NCI-H2227 (cell line): Measurements from ENCODE around the gene HYAL3.
"Not testable (repeated sequence)": the region's sequence is repeated elsewhere in the genome, so short reads cannot be mapped to it uniquely, and the experiment has no call there.

Experiments used
- DNase-seq: peaks from one replicate; lab custom pipeline; 2025; ENCODE audit not compliant: unreplicated experiment; lab: John Stamatoyannopoulos, UW

The HYAL3 gene

GRCh38 chr3:50271314-50271936, 27.8 kb downstream of the HYAL3 start:
- no peak for DNase-seq

DNA sequence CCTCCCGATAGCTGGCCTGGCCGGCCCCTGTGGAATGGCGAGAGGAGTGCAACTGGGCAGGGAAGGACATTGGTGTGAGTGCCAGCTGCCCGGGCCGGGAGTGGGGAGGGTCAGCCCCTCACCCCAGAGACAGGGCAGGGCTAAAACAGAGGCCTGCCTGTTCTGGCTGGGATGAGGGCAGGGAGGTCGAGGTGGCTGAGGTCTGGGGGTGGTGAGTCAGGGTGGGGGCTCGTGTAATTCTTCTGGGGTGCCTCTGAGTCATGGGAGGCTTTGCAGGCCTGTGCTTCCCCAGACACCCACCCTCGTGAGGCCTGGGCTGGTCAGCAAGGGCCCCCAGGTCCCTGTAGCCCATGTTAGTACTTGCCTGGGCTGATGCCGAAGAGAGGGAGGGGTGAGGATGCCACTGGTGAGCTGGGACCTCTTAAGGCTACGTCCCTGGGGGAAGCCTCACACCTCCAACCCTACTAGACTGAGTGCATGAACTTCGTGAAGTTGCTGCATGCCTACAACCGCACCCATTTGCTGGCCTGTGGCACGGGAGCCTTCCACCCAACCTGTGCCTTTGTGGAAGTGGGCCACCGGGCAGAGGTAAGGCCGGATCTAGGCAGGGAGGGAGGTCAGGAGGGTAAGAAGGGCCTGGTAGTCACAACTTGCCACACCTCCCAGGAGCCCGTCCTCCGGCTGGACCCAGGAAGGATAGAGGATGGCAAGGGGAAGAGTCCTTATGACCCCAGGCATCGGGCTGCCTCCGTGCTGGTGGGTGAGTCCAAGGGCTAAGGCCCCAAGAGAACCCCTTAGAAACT, 28.6 kb downstream of the HYAL3 start:
- no peak for DNase-seq

- DNase-seq = no peak
These were observed 29.2 kb downstream of the HYAL3 start for GRCh38 chr3:50269977-50270413.

DNA sequence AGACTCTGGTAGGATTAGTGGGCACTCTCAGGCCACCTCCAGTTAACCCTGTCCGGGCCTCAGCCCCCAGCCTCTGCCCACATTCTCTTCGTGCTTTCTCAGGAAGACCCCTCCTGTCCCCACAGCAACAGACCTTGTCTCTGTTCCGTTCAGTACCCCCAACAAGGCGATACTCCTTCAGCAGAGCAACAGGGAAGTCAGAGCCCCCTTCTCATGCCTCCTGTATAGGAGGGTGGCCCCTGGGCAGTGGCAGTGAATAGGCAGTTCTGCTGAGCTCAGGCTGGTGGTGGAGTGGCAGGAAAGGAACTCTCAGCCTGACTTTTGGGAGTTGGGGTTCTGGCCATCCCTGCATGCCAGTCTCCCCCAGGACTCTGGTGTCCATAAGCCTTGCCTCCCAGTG, 29.7 kb downstream of the HYAL3 start:
- DNase-seq = no peak

DNA sequence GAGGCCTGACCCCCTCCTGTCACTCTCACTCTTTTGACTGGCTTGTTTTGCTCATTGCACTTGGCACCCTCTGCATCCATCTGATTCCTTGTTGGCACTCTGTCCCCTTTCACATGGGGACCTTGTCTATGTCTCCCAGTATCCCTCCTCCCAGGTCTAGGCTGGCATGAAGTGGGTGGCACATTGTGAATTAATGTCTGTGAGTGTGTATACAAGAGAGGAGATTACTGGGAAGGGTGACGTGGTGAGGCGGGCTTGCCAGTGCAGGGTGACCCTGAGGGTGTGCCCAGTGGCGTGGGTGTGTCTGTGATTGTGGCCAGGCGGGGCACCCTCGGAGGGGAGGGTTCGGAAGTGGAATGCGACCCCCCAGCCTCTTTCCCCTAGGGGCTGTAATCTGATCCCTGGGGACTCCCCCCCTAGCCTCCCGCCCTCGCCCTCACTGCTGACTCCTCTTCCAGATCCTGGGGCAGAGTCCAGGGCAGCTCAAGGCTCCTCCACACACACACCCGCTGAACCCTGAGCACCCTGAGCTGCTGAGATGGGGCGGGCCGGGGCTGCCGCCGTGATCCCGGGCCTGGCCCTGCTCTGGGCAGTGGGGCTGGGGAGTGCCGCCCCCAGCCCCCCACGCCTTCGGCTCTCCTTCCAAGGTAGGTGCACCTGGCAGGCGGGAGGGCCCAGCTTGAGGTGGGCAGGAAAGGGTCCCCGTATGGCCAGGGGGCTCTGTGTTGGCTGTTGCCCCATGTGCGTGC, 30.3 kb downstream of the HYAL3 start, which contains the start of gene SEMA3B:
SEMA3B (plus strand) TSS at position 445 of the 749 bp plus-strand sequence; CDS start at position 539, 94 bp downstream.
- DNase-seq = no peak

- DNase-seq = no peak
These were observed 30.9 kb downstream of the HYAL3 start for GRCh38 chr3:50268276-50268675.

- peak; percentile 29 for DNase-seq
These were observed 31.8 kb downstream of the HYAL3 start for GRCh38 chr3:50267280-50267913.

DNA sequence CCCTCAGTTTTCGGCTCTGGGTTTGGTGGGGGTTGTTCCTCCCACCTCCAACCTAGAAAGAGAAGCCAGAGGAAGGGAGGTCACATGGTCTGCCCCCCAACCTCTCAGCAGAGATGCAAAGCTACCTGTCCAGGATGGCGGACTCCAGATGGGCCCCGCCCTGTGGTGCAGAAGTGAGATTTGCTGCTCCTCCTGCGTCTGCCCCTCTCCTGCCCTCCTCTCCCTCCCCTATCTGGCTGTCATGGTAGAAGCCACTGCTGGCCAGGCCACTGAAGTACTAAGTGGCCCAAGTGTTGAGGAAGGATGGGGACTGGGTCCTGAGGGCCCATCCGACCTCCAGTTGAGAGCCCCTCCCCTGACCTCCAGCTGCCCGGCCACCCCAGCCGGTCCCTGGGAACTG, 32.4 kb downstream of the HYAL3 start:
- DNase-seq = no peak

DNA sequence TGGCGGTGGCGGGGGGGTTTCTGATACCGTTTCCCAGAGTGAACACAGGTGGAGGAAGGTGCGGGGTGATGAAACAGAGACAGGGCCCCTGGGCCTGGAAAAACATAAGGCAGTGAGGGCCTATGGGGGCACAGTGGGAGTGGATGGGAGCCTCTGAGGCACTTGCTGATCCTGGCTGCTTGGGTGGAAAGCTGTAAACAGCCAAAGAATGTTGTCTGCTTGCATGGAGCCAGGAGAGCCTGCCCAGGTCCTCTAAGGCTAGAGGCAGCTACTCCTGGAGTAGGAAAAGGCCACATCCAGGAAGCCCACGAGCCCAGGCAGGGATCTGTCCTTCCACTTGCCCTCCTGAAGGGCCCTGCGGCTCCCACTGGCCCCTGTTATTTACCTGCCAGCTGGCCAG, 33.2 kb downstream of the HYAL3 start:
- DNase-seq = no peak

DNA sequence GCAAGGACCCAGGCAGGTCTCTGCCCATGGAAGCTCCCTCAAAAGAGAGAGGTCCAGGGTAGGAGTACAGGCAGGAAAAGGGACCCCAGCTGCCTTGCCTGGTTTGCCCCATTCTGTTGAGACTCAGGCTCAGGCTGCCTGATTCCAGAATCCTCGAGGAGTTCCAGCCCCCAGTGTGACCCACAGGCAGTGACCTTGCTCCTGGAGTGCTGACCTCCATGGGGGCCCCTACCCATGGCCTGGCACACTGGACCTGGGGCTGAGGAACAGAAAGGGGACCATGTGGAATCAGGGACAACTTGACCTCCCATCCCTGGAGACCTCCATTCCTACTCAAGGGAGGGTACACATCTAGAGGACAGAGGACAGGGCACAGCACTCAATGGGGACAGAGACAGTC, 33.6 kb downstream of the HYAL3 start:
- no peak for DNase-seq

- DNase-seq = no peak
These were observed 34.2 kb downstream of the HYAL3 start for GRCh38 chr3:50264964-50265485.

DNA sequence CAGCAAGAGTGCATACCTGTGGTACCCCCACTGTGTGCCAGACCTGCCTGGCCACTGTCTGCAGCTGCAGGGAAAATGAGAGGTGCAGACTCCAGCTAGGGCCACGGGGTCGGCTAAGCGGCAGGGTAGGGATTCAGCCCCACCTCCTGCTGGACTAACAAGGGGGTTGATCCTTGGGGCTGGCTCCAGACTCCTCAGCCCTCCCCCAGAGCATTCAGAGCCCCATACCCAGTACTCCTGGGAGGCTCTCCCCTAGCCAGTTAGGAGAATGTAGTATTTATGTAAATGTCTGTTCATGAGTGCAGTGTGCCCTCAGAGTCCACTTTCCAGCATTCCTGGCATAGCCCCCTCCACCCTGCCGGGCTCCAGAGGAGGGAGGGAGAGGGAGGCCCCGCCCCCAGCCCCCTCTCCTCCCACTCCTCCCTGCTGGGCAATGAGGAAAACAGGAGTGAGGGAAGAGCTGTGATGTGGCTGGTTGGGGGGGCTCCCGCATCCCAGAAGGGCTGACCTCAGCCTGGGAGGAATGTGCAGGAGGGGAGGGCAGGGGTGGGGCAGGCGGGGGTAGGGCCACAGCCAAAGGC, 34.7 kb downstream of the HYAL3 start:
- peak; percentile 85 for DNase-seq

DNA sequence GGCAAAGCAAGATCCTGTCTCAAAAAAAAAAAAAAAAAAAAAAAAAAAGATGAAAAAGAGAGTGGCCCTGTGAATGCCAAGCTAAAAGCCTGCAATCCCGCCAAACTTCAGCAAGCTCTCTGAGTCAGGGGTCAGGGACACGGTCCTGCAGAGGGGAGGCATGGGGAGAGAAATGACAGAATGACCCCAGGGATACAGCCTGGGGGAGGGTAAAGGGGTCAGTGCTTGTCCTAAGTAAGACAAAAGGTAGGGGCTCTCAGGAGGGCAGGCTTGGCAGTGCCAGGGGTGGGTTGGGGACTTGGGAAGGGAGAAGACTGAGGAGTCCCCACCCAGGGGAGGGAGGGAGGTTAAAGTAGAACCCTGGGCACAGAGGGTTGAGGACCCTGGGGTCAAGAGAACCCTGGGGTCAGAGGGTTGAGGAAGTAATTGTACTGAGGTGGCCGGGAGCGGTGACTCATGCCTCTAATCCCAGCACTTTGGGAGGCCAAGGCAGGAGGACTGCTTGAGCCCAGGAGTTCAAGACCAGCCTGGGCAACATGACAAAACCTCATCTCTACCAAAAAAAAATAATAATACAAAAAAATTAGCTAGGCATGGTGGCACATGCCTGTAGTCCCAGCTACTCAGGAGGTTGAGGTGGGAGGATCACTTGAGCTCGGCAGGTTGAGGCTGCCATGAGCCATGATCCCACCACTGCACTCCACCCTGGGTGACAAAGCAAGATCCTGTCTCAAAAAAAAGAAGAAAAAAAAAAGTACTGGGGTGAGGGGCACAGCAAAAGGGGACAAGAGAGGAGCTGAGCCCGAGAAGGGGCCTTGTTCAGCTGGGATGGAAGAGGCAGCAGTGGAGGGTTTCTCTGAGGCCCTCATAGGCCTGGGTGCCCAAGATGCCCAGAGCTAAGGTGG, 35.5 kb downstream of the HYAL3 start:
- no peak for DNase-seq

- no peak for DNase-seq
These were observed 36.4 kb downstream of the HYAL3 start for GRCh38 chr3:50262778-50263177.

GRCh38 chr3:50262200-50262599, 37.0 kb downstream of the HYAL3 start:
- not testable (repeated sequence) for DNase-seq

DNA sequence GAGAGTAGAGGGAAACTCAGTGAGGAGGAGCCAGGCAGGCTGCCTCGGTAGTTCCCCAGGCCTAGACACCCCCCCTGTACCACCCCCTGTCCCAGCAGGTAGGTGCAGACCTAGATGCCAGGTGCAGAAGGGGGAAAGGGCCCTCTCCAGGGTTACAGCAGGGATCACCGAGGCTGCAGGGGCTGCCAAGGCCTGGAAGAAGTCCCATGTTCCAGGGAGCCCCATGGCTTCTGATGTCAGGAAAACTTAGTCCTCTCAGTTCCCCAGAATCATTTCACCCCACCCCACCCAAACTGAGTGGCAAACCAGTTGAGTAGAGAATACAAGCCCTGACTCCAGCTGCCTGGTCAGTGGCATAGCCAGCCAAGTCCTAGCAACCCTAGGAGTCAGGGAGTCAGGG, 37.7 kb downstream of the HYAL3 start:
- no peak for DNase-seq

GRCh38 chr3:50260942-50261441, 38.2 kb downstream of the HYAL3 start:
- peak; percentile 19 for DNase-seq

DNA sequence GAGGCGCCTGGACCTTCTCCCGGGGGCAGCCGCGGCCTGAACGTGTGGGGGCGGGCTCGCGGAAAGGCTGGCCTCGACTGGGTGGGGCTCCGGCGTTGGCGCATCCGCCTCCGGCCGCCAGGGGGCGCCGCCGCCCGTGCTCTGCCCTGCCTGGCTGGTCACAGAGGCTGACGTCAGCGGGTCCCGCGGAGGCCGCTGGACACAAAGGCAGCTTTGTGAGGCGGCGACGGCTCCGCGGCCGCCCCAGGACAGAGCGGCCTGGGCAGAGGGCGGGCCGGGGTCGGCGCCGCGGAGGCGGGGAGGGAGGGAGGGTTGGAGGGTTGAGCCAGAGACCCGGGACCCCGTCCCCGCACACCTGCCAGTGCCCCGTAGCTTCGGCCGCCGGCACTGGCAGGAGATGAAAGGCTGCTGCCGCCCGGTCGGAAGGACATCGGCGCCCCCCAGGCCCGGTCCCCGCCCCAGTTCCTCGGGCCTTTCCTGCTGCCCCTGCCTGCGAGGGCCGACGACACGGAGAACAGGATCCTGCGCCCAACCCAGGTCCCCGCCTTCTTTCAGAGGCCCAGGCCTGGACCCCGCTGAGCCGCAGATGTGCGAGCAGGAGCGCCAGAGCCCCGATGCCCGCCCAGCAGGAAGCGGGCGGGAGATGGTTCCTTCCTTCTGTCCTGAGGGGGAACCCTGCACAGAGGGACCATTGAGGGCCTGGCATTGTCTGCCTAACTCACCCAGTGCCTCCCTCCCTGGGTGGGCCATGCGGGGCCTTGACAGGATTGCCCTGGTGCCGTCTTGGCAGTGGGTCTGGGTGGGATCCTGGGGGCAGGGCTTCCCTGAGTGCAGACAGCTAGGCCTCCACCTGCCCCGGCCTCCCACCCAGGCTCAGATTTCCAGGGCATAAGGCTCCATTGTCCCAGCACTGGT, 38.9 kb downstream of the HYAL3 start:
- DNase-seq = peak; percentile 89
